C4-2B (cell line): ENCODE data around the gene TCEA2.

ENCODE experiments used
- ZFX ChIP-seq: fragments of 450-650 bp; IDR thresholded peaks from 2 replicates; pipeline ENCODE4 v1.6.1; 2017
- TF ChIP-seq, protein P1 (sequence below): fragments of 450-650 bp; conservative IDR thresholded peaks from 2 replicates; pipeline ENCODE4 v1.5.1; 2017; ENCODE audit warnings: mild to moderate bottlenecking

DNA sequence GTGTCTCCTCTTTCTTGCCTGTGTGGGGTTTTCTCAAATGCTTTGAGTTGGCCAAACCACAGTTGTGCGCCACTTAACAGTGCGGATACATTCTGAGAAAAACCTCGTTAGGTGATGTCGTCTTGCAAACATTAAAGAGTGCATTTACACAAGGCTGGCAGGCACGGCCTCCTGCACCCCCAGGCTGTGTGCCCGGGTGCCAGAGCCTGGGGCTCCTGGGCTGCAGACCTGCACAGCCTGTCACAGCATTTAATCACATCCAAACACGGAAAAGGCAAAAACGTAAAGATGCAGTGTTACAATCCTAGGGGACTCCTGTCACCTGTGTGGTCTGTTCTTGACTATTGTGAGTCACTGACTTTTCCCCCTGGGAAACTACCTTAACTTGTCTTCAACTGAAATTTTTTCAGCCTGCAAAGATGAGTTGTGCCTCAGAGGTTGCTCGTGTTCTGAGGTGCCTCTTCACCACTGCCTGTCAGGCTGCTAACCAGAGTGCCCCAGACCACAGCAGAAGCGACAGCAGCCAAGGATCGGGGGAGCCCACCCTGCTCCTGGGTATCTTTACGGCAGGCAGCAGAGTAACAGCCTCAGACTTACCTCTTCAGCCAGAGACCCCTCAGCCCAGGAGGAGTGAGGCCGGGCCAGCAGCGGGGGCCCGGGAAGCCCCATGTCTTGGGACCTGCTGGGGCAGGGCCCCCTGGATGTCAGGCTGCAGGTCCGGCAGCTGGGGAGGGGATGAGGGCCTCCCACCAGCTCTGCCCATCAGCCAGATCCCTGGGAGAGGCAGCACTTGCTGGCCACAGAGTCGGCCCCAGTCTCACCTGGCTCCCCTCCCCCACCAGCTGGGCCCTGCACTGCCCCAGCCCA lies 27.7 kb upstream of the TCEA2 start:
- TF ChIP-seq, protein P1, sequence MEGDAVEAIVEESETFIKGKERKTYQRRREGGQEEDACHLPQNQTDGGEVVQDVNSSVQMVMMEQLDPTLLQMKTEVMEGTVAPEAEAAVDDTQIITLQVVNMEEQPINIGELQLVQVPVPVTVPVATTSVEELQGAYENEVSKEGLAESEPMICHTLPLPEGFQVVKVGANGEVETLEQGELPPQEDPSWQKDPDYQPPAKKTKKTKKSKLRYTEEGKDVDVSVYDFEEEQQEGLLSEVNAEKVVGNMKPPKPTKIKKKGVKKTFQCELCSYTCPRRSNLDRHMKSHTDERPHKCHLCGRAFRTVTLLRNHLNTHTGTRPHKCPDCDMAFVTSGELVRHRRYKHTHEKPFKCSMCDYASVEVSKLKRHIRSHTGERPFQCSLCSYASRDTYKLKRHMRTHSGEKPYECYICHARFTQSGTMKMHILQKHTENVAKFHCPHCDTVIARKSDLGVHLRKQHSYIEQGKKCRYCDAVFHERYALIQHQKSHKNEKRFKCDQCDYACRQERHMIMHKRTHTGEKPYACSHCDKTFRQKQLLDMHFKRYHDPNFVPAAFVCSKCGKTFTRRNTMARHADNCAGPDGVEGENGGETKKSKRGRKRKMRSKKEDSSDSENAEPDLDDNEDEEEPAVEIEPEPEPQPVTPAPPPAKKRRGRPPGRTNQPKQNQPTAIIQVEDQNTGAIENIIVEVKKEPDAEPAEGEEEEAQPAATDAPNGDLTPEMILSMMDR, result no peak
- TF ChIP-seq ZFX, result no peak
